HepG2 (cell line): ENCODE measurements around the gene ATP6V0D1. TPM values are rescaled to one million over a fixed set of nuclear protein-coding genes. Genes with fewer than 3 reads are reported as not detected.
A peak's percentile ranks its signal among the peaks of the same experiment; 100 is the strongest.

ENCODE experiments used
- ATAC-seq: fragments of 200-7000 bp; cut with Tn5 transposase; 3 replicates; pipeline ENCODE4 v1.9.1; 2020; ENCODE audit warnings: mild to moderate bottlenecking, moderate library complexity
- BruUV-seq: library from RNA; stranded (reverse); fragments of 400-500 nt; replicated peaks from 2 replicates; lab custom pipeline; 2021; lab: Mats Ljungman, UMichigan
- CTCF ChIA-PET: fragments of 300-600 bp; formaldehyde crosslinking; extraction: SDS; loops from one replicate; lab custom pipeline; 2021; ENCODE audit warnings: low total read pairs, inconsistent platforms, low intra/inter-chr PET ratio; lab: Yijun Ruan, JAX
- POLR2A ChIA-PET: fragments of 350-600 bp; sonication (Branson Sonifier 250); formaldehyde crosslinking; loops from one replicate; lab custom pipeline; 2020; ENCODE audit warnings: antibody characterized with exemption, inconsistent platforms; lab: Yijun Ruan, JAX
- DNase-seq: peaks from one replicate; pipeline ENCODE4 v3.0.0-alpha.2; 2015; ENCODE audit warnings: low spot score
- FAIRE-seq: peaks from 3 replicates; lab custom pipeline; 2011; peaks lifted over from hg19 to GRCh38; lab: Jason Lieb, UNC
- H2AFZ ChIP-seq: one replicate; pipeline ENCODE4 v1.6.1; 2011; ENCODE audit warnings: low read length, inconsistent platforms
- H3K27ac ChIP-seq: fragments of 300-600 bp; 3 replicates; pipeline ENCODE4 v1.8.0; 2011; ENCODE audit warnings: mixed run types, mild to moderate bottlenecking, mixed read lengths, low read length, inconsistent platforms; ENCODE audit not compliant: insufficient read depth; ENCODE audit errors: extremely low read length
- H3K27me3 ChIP-seq, 2 experiments: fragments of 200-600 bp in 1 of 2; 2 replicates in 1 of 2; 3 replicates in 1 of 2; pipeline versions ENCODE4 v1.6.0 to v1.8.0; 2011; ENCODE audit warnings: low read length in 2 of 2, mild to moderate bottlenecking in 2 of 2, moderate library complexity in 2 of 2, inconsistent platforms in 1 of 2; ENCODE audit not compliant: insufficient read depth in 2 of 2, control insufficient read depth in 1 of 2
- H3K36me3 ChIP-seq, 2 experiments: fragments of 200-600 bp in 1 of 2; replicated peaks in 1 of 2; 2 replicates in 1 of 2; 3 replicates in 1 of 2; pipeline versions ENCODE4 v1.5.1 to v1.8.0; 2011; ENCODE audit warnings: low read length in 2 of 2, inconsistent platforms in 1 of 2; ENCODE audit not compliant: insufficient read depth in 2 of 2, control insufficient read depth in 1 of 2
- H3K4me1 ChIP-seq: 2 replicates; pipeline ENCODE4 v1.5.1; 2012; ENCODE audit warnings: low read length, inconsistent platforms; ENCODE audit not compliant: insufficient read depth
- H3K4me2 ChIP-seq: 2 replicates; pipeline ENCODE4 v1.6.0; 2011; ENCODE audit warnings: low read depth, low read length, inconsistent platforms
- H3K4me3 ChIP-seq, 3 experiments: fragments of 200-600 bp in 1 of 3; sonication (generic), shearing (Covaris generic) in 1 of 3; replicated peaks in 1 of 3; 2 replicates each; pipeline ENCODE4 v1.5.1; 2011 to 2016; ENCODE audit warnings: low read length in 3 of 3, inconsistent platforms in 2 of 3, low read depth in 2 of 3, mild to moderate bottlenecking in 2 of 3, control low read depth in 1 of 3, mixed read lengths in 1 of 3; ENCODE audit not compliant: insufficient read depth in 1 of 3
- H3K79me2 ChIP-seq: one replicate; pipeline ENCODE4 v1.6.1; 2011; ENCODE audit warnings: low read length, inconsistent platforms; ENCODE audit not compliant: insufficient read depth
- H3K9ac ChIP-seq: 2 replicates; pipeline ENCODE4 v1.6.0; 2011; ENCODE audit warnings: mild to moderate bottlenecking, low read depth, low read length, inconsistent platforms; ENCODE audit not compliant: insufficient read depth
- H3K9me3 ChIP-seq: 2 replicates; pipeline ENCODE4 v1.5.1; 2012; ENCODE audit warnings: mild to moderate bottlenecking, low read length
- H4K20me1 ChIP-seq: 2 replicates; pipeline ENCODE4 v1.6.0; 2011; ENCODE audit warnings: inconsistent platforms, mild to moderate bottlenecking, low read length, moderate library complexity; ENCODE audit not compliant: insufficient read depth
- CCAR2 ChIP-seq: fragments of 200-400 bp; formaldehyde crosslinking; optimal IDR thresholded peaks from 2 replicates; pipeline ENCODE3; 2018; ENCODE audit warnings: low read depth, mild to moderate bottlenecking, low read length, moderate library complexity
- HNRNPK ChIP-seq: fragments of 200-400 bp; formaldehyde crosslinking; IDR thresholded peaks from 2 replicates; pipeline ENCODE4 v1.6.1; 2018; ENCODE audit warnings: low read length, low read depth, moderate library complexity, mild to moderate bottlenecking; ENCODE audit not compliant: poor library complexity, severe bottlenecking
- KDM5A ChIP-seq: fragments of 200-600 bp; sonication (generic); IDR thresholded peaks from 2 replicates; pipeline ENCODE4 v1.7.0; 2018; ENCODE audit warnings: antibody characterized with exemption, mild to moderate bottlenecking, low read length, borderline replicate concordance
- KDM6A ChIP-seq: IDR thresholded peaks from 2 replicates; pipeline ENCODE4 v1.6.1; 2016; ENCODE audit warnings: low read depth
- MBD4 ChIP-seq: IDR thresholded peaks from 2 replicates; pipeline ENCODE4 v1.6.1; 2012; ENCODE audit warnings: low read length, inconsistent platforms, borderline replicate concordance
- PHF5A ChIP-seq: IDR thresholded peaks from one replicate; pipeline ENCODE4 v1.6.1; 2018; ENCODE audit warnings: low read depth, missing genetic modification reagents; ENCODE audit not compliant: unreplicated experiment
- SKI ChIP-seq: fragments of 450-650 bp; IDR thresholded peaks from one replicate; pipeline ENCODE4 v1.6.1; 2018; ENCODE audit warnings: mild to moderate bottlenecking; ENCODE audit not compliant: partially characterized antibody
- SP2 ChIP-seq: sonication (generic); formaldehyde crosslinking; IDR thresholded peaks from 2 replicates; pipeline ENCODE4 v1.5.1; 2020; ENCODE audit warnings: mild to moderate bottlenecking, missing genetic modification reagents
- STAG1 ChIP-seq: sonication (generic); formaldehyde crosslinking; IDR thresholded peaks from 2 replicates; pipeline ENCODE4 v1.4.0; 2020; ENCODE audit warnings: missing genetic modification reagents
- TCF12 ChIP-seq, 2 experiments: fragments of 450-650 bp in 1 of 2; sonication (generic) in 1 of 2; formaldehyde crosslinking in 1 of 2; IDR thresholded peaks; 2 replicates each; pipeline versions ENCODE4 v1.6.1 to v1.8.0; 2017 to 2022; ENCODE audit warnings: antibody characterized with exemption in 1 of 2, mild to moderate bottlenecking in 1 of 2, missing genetic modification reagents in 1 of 2, moderate library complexity in 1 of 2
- TRIM22 ChIP-seq: fragments of 450-650 bp; IDR thresholded peaks from 2 replicates; pipeline ENCODE4 v1.6.1; 2017
- ZNF260 ChIP-seq: sonication (generic); formaldehyde crosslinking; IDR thresholded peaks from 2 replicates; pipeline ENCODE4 v1.4.0; 2020; ENCODE audit warnings: missing genetic modification reagents, low read depth, mild to moderate bottlenecking, borderline replicate concordance
- ZNF513 ChIP-seq: sonication (generic); formaldehyde crosslinking; conservative IDR thresholded peaks from 2 replicates; pipeline ENCODE4 v1.5.0; 2020; ENCODE audit warnings: missing genetic modification reagents
- ZNF709 ChIP-seq: sonication (generic); formaldehyde crosslinking; IDR thresholded peaks from 2 replicates; pipeline ENCODE4 v1.5.0; 2020; ENCODE audit warnings: mild to moderate bottlenecking, missing genetic modification reagents
- ZNF710 ChIP-seq: sonication (generic); formaldehyde crosslinking; IDR thresholded peaks from 2 replicates; pipeline ENCODE4 v1.5.0; 2020; ENCODE audit warnings: mild to moderate bottlenecking, missing genetic modification reagents, borderline replicate concordance
- ZNF737 ChIP-seq: sonication (generic); formaldehyde crosslinking; IDR thresholded peaks from 2 replicates; pipeline ENCODE4 v1.5.0; 2020; ENCODE audit warnings: missing genetic modification reagents, mild to moderate bottlenecking, borderline replicate concordance
- ZNF776 ChIP-seq: sonication (generic); formaldehyde crosslinking; IDR thresholded peaks from 2 replicates; pipeline ENCODE4 v1.4.0; 2020; ENCODE audit warnings: mild to moderate bottlenecking, missing genetic modification reagents
- ZSCAN20 ChIP-seq: sonication (generic); formaldehyde crosslinking; IDR thresholded peaks from 2 replicates; pipeline ENCODE4 v1.4.0; 2020; ENCODE audit warnings: missing genetic modification reagents, mild to moderate bottlenecking, borderline replicate concordance
- WGBS: methylation state at CpG from one replicate; pipeline ENCODE4 v1.1.6; 2017; ENCODE audit warnings: low lambda C conversion rate; 5-methylcytosine and 5-hydroxymethylcytosine counted together
- in situ Hi-C: cut with HindIII; loops from 2 replicates; pipeline ENCODE4 v1.10.0; 2017; ENCODE audit warnings: low pct_unique_long_range_greater_than_20kb; ENCODE audit not compliant: extremely low pct_ligation_motif_present
- intact Hi-C: fragments of 100-400 bp; cut with micrococcal nuclease; formaldehyde crosslinking; loops from one replicate; pipeline ENCODE4 v1.10.0; 2022; ENCODE audit not compliant: unreplicated experiment
- polyA plus RNA-seq, 8 experiments: library from polyadenylated mRNA; depleted of rRNA in 3 of 8; stranded (reverse) in 7 of 8; unstranded in 1 of 8; fragments of >200 nt; fragmentation: Illumina TruSeq in 4 of 8; extraction: Trizol in 4 of 8; gene quantifications; 2 replicates each; pipeline versions ENCODE4 v1.2.1 to v1.2.3, GENCODE V29; 2011 to 2016; ENCODE audit warnings: low read depth in 4 of 8, missing spikeins in 1 of 8, mixed read lengths in 1 of 8; ENCODE audit not compliant: insufficient read depth in 1 of 8
- total RNA-seq, 5 experiments: library from RNA; depleted of rRNA; stranded (reverse); fragments of >200 nt; fragmentation: Illumina TruSeq; extraction: Trizol; gene quantifications; 2 replicates each; pipeline ENCODE4 v1.2.3, GENCODE V29; 2016; ENCODE audit warnings: low read depth in 1 of 5

Gene ATP6V0D1
- total and polyA plus RNA-seq, 2 of the 13 experiments (the other 11 are each of a cell fraction or from before 2014, with no cell fraction given): 51.1 to 61.3 TPM

GRCh38 chr16:67398546-67399217, 82.3 kb downstream of the ATP6V0D1 start (continued):
- no peak for TF ChIP-seq ZNF513
- no peak for TF ChIP-seq ZNF709 (CRISPR knock-in tag)
- no peak for TF ChIP-seq KDM6A (CRISPR knock-in tag)
- TF ChIP-seq CCAR2: no peak
- no peak for TF ChIP-seq SKI
- TF ChIP-seq KDM5A: no peak

GRCh38 chr16:67397812-67398545, 83.0 kb downstream of the ATP6V0D1 start:
- in situ Hi-C loops (no loop called here), intact Hi-C loops (no loop called here)
- ChIA-PET CTCF (no interaction called here), POLR2A (interaction anchor here (0.6 kb wide), 1 partner anchor 34 kb away, joined by 3 read pairs; no protein-coding TSS in a partner anchor)
- DNase-seq (no peak), ATAC-seq (peak; percentile 6; the same call in 1 of the 3 replicates), FAIRE-seq (no peak)
- H2AFZ ChIP-seq: no peak overlapping the region
- 62% methylated on average over 14 of the region's 22 CpGs for WGBS
- peaks cover 48% of the 10 kb centered on the region for H3K4me1 ChIP-seq
- no peaks in the 10 kb centered on the region for H4K20me1 ChIP-seq
- no peaks in the 10 kb centered on the region for H3K36me3 ChIP-seq
- no peaks in the 10 kb centered on the region for H3K79me2 ChIP-seq
- H3K27me3 ChIP-seq: peaks cover 0 to 18% of the 10 kb centered on the region in 2 experiments; a peak in 3 of 5 replicates
- no peaks in the 10 kb centered on the region for H3K9me3 ChIP-seq
- H3K4me2 ChIP-seq: no peak overlapping the region
- no peak overlapping the region for H3K4me3 ChIP-seq
- no peak overlapping the region for H3K9ac ChIP-seq
- no peak overlapping the region for H3K27ac ChIP-seq
- no TSS peak for BruUV-seq
- no peak for TF ChIP-seq MBD4
- no peak for TF ChIP-seq ZSCAN20 (CRISPR knock-in tag)
- no peak for TF ChIP-seq PHF5A (CRISPR knock-in tag)
- TF ChIP-seq SP2 (CRISPR knock-in tag): no peak
- no peak for TF ChIP-seq ZNF260 (CRISPR knock-in tag)
- no peak for TF ChIP-seq ZNF776
- no peak for TF ChIP-seq TRIM22
- TF ChIP-seq TCF12 (IDR thresholded peaks at IDR 0.05): no peak
- no peak for TF ChIP-seq TCF12 (CRISPR knock-in tag; IDR thresholded peaks at IDR 0.05)
- peak; percentile 29; the same call in 1 of the 2 replicates for TF ChIP-seq STAG1
- peak; percentile 14 for TF ChIP-seq HNRNPK
- no peak for TF ChIP-seq ZNF710
- TF ChIP-seq ZNF737 (CRISPR knock-in tag): no peak
